ENCODE data around the gene SCCPDH.
"Not testable (repeated sequence)": the region's sequence is repeated elsewhere in the genome, so short reads cannot be mapped to it uniquely, and the experiment has no call there.

Gene SCCPDH, protein sequence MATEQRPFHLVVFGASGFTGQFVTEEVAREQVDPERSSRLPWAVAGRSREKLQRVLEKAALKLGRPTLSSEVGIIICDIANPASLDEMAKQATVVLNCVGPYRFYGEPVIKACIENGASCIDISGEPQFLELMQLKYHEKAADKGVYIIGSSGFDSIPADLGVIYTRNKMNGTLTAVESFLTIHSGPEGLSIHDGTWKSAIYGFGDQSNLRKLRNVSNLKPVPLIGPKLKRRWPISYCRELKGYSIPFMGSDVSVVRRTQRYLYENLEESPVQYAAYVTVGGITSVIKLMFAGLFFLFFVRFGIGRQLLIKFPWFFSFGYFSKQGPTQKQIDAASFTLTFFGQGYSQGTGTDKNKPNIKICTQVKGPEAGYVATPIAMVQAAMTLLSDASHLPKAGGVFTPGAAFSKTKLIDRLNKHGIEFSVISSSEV

DNA sequence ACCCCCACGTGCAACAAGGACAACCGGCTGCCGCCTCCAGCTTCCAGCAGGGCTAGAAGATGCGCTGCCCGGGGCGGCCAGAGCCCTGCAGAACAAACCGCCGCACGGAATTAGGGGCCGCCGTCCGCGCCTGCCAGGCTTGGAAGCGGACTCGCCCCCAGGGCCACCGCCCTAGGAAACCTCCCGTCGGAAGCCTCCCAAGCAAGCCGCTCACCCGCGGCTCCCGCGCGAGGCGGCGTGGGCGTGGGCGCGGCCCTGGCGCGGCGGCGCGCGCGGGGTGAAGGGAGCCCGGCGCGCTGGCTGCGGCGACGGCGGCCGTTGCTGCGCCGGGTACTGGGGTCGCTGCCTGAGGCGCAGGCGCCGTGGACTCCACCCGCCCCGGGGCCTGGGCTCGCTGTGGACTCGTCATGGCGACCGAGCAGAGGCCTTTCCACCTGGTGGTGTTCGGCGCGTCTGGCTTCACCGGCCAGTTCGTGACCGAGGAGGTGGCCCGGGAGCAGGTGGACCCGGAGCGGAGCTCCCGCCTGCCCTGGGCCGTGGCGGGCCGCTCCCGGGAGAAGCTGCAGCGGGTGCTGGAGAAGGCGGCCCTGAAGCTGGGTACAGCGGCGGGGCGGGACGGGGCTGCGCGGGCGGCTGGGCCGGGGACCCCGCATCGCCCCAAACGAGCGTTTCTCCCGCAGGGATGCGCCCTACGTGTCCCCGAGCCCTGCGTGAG, at the start of gene SCCPDH:
Gene SCCPDH, plus strand, starts transcription at position 394 of the 715 bp plus-strand sequence. Its CDS starts 14 bp downstream, at position 408.
- no peak for FAIRE-seq

DNA sequence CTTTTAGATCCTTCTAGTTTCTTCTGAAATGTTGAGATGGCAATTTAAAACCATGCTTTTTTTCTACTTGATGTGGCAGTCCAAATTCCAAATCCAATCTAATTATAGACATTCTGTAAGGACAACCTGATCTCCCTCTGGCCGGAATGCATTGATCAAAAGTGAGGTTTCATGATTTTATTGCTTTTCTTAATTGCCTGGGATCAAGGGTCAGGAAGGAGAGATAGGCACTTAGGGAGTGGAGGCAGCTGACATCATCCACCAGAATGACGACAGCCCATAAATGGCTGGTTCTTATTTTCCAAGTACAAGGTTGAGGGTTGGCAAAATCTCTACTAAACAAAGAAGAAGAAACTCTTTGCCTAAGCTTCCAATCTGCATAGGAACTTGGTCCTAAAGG, 46.4 kb upstream of the SCCPDH start:
- FAIRE-seq, result no peak

DNA sequence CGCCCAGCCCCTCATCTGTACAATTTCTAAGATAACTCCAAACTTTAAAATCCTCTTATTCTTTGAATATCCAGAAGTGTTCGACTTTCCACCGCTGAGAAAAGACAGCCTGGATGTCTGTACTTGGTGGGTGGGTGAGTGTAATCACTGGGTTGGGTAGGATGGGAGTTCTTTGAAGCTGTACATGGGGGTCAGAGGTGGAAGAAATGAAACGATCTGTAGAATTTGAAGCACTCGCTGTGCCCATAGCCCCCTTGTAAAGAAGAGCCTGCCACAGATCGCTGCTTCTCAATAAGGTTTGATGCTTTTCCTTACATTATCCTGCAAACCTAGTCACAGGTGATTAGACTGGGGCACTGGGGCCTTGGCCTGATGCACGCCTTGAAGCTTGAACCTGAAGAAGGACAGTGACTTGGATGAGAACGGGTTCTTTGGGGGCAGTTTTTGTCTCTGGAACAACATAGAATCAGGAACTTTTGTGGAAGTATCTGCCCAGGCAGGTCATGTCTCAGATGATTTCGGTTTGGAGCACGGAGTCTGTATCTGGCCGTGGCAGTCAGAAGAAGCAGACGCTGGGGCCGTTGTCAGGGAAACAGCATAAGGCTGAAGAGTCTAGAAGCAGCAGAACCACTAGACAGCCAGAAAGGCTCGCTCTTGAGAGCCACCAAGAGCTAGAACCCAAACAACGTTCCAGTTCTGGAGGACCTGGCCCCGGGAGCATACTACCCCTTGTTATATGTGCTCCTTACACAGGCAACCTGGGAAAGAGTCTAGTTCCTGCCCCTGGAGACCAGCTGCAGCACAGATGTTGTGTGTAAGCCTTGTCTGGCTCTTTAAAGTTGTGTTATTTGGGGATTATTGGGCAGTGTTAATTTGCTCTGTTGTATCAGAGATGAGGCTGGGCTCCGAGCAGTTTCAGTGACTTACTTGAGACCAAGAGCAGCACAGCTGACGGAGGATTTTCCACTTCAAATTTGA, 45.1 kb upstream of the SCCPDH start:
- no peak for FAIRE-seq

DNA sequence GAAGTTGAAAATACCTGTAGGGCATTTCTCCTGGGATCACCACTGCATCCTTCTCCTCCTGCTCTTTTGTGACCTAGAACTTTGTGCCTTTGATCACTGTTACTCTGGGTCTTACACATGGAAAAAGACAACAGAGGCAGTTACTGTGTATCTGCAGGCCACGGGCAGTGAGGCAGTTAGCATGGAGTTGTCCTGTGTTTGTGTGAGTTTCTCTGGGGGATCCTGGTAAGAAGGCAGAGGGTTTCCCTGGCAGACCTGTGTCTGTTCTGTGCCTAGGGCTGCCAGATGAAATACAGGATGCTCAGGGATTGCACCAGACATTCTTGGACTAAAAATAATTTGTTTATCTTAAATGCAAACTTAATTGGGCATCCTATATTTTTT, 44.4 kb upstream of the SCCPDH start:
- FAIRE-seq, result no peak

DNA sequence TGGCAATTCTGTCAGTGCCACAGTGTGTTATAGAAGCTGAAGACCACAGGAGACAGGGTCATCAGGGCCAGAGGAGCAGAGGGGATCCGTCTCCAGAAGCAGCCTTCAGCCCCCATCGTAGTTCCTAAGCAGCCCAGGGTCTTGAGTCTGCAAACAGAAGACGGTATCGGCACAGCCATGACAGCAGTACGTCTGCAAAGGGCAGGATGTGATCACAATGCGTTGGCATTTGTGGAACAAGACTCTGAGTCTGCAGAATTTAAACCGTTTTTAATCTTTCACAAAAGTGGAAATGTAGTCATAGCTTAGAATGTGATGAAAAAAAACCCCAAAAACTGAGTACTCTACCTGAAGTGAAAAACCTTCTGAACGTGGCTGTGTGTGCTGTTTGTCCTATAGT, 44.0 kb upstream of the SCCPDH start:
- no peak for FAIRE-seq

DNA sequence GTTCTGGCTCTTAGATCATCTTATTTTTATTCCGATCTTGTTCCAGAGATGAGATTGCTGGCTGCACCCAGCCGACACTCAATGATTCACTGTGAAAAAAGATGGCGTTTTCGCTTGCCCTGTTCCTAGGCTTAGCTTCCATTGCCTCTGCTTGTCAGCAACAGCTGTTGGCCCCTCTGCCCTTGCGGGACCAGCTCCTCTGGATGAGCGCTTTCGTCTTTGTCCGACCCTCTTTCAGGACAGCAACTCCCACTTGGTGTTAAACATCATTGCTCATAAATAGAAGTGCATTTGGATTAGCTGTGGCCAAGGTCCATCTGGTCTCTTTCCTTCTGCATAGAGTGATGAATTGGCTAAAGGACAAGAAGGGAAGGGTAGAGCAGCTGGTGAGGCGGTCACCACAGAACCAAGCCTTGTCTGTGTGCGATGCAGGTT, 43.5 kb upstream of the SCCPDH start:
- FAIRE-seq, result no peak

DNA sequence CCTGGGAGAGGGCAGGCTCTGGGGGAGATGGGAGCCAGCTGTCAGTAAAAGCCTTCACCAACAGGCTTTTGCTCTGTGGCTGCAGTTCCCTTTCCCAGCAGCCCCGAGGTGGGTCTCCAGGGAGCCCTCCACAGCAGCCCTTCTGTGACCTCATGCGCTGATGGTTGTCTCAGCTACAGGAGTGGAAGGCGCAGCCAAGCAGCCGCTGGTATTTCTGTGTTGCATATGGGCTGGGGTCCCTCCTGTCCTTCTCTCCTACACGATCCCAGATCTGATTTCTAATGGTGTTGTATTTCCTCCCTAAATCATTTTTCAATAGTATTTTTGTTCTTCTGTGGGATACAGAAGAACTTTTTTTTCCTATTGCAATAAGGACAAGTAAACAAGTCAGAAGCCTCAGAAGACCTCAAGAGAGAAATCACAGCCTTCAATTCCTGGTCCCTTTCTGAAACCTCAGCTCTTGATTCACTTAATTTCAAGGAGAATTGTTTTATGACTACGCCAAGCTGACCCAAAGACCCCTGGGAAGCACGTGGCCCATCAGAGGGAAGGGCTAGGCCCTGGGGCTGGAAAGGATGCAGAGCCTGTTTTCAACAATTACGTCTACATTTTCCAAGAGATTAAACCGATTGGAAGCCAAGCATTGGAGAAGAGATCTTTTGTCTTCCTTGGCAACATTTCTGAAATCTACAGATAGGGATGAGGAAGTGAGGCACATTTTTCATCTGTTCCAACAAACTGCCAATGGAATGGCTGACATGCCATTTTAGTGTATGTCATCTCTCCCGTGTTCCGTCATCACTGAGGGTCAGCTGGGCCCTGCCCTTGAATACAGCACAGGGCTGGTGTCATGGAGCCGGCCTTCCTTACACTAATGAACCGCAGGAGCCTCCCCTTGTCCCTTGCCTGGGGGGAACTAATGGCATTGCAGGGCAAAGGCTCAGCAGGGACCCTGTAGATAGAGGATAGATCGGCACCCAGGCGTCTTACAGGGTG, 42.0 kb upstream of the SCCPDH start:
- FAIRE-seq, result no peak

DNA sequence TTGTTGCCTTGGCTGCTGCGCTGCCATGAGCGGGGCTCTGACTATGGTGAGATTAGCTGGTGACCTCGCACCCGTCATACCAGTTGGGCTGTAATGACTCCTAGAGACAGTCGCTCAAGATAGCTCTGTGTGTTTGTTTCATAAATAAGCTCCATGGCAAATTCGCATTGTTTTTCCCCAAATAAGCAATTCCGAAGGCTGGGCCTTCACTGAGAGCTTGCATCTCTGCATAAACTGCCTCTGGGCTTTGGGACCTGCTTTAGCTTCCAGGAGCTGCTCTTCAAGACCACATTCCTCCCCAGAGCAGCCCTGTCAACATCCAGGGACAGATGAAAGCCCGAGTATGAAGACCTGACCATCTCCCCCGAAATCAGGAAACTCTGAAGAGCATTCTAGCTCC, 40.7 kb upstream of the SCCPDH start:
- FAIRE-seq, result no peak

DNA sequence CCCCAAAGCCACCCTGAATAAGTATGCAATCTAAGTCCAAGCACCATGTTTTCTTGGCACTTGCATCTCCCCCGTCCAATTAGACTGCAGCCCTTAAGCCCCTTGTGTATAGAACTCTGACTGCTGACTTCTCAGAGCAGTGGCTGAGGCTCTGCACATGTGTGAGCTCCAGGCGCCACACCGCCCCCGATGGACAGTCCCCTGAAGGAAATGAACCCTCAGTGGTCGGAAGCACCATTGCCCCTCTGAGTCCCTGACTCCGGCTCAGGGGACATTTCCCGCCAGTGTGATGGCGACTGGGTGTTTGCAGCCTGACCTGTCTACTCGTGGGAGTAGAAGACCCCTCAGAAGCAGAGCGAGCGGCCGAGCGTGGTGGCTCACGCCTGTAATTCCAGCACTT, 37.2 kb upstream of the SCCPDH start:
- no peak for FAIRE-seq

DNA sequence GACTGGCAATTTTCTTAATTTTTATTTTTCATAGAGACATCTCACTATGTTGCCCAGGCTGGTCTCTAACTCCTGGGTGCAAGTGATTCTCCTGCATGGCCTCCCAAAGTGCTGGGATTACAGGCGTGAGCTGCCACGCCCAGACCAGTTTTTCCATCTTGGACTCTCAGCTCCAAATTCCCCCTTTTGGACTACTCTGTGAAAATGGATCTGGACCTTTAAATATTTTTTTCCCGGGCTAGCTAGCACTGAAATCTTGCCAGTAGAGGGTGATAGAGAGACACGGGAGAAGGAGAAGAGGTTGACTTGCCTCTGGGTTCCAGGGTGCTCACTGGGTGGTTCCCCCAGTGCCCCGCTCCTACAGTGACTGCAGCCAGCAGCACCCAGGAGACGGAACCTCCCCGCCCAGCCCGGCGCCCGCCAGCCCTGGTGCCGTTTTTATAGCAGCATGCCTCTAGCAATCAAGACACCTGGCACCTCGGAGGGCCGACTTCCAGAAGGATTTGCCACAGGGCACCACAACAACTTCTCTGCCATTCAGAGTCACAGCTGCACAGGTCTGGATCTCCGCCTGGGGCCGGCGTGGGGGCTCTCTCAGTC, 34.7 kb upstream of the SCCPDH start:
- no peak for FAIRE-seq

DNA sequence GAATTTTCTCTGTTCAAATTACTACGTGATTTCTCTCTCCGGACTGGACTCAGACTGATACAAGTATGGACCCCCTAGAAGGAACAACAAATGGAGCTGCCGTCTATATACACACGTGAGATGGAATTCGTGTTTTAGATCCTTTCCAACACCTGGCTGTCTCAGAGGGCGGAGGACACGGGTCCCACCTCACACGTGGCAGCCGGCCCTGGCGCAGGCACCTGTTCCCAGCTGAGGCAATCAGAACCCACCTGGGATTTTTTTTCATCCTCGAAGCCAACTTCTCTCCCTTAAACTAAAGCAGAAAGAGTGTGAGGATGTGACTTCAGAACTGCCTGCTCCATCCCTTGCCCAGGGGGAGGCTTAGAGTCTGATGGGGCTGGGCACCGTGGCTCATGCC, 34.1 kb upstream of the SCCPDH start:
- no peak for FAIRE-seq

DNA sequence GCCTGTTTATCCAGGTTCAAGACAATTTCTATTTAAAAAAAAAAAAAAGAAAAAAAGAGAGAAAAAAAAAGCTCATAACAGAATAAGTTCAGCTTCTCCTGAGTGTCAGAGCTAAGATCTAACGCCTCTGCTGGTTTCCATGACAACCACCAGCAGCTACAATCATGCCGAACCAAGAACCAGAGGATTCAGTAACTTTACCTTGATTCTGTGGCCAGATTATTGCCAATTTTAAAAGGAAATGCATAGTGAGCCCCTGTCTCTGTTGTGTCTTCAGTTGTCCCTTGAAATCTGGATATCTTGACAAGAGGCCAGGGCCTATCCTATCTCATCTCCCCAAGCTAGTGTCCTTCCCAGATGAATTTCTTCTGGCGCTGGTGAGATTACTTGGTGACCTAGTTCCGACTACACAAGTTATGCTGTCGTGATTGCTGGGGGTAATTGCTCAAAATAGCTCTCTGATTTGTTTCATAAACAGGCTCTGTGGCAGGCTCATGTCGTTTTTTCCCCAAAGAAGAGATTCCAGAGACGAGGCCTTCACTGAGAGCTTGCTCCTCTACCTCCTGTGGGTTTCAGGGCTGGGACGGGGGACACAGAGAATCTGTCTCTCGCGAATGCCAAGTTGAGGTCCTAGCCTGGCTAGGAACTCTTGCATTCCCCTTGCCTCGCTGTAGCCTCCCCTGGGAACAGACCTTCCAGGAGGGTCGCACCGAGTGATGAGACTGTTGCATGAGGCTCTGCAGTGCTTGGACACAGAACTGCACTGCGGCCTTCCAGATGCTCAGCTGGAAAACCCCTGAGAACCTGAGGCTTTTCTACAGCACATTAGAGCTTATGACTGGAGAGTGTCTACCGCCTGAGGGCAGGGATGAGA, 32.4 kb upstream of the SCCPDH start:
- FAIRE-seq, result no peak

DNA sequence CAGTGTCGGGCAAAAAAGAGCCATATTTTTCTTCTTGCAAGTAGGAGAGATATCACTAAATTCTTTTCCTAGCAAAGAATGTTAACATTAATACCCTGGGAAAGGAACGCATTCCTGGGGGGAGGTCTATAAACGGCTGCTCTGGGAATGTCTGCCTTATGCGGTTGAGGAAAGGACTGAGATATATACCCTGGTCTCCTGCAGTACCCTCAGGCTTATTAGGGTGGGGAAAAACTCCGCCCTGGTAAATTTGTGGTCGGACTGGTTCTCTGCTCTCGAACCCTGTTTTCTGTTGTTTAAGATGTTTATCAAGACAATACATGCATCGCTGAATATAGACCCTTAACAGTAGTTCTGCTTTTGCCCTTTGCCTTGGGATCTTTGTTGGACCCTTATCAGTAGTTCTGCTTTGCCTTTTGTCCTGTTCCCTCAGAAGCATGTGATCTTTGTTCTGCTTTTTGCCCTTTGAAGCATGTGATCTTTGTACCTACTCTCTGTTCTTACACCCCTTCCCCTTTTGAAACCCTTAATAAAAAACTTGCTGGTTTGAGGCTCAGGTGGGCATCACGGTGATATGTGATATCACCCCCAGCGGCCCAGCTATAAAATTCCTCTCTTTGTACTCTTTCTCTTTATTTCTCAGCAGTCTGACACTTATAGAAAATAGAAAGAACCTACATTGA, 29.9 kb upstream of the SCCPDH start:
- not testable (repeated sequence) for FAIRE-seq

DNA sequence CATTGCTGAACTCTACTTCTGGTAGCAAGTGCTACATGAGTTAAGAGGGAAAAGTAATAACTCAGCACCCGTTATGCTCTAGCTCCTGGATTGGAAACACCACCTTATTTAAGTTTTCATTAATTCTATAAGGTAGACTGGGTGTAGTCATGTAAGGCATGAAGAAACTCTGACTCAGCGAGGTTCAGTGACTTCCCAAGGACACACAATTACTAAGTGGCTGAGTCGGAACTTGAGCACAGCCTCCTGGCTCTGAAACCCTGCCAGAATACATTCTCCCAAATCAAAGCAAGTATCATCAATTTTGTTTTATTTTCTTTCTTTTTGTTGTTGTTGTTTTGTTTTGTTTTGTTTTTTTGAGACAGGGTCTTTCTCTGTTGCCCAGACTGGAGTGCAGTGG, 29.1 kb upstream of the SCCPDH start:
- FAIRE-seq, result no peak

DNA sequence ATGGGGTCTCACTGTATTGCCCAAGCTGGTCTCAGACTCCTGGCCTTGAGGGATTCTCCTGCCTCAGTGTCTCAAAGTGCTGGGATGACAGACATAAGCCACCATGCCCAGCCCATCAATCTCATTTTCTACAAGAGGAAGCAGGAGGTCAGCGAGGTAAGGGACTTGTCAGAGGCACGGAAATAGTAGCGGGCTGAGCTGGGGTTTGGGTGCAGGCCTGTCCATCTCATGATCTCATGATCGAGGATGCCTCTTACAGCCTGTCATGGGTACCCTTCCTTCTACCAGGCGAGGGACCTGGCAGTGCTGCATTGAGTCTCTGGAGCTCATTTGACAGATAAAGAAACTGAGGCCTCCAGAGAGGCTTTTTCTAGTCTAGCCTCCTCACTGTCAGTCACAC, 28.5 kb upstream of the SCCPDH start:
- no peak for FAIRE-seq

DNA sequence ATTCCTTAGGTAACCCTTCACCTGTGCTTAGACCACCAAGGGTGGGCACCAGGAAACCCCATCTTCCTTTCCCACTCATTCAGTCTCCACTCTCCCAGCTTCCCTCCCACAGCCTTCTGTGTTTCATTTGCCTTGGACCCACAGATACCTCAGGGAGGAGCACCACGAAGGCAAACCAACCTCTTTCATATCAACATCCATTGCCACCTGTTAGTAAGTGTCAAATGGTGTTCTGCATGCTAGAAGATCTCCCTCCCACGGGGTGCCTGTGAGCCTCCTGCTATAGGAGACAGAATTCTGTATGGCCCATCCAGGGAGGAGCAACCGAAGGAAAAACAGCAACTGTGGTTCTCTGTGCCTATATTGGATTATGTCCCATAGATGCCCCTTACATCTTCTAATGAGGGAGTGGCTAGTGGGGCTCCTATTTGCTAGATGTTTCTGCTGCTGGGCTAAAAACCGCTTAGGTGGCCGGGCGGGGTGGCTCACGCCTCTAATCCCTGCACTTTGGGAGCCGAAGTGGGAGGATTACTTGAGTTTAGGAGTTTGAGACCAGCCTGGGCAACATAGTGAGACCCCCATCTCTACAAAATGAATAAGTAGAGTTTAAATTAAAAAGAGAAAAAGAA, 25.6 kb upstream of the SCCPDH start:
- FAIRE-seq, result no peak

DNA sequence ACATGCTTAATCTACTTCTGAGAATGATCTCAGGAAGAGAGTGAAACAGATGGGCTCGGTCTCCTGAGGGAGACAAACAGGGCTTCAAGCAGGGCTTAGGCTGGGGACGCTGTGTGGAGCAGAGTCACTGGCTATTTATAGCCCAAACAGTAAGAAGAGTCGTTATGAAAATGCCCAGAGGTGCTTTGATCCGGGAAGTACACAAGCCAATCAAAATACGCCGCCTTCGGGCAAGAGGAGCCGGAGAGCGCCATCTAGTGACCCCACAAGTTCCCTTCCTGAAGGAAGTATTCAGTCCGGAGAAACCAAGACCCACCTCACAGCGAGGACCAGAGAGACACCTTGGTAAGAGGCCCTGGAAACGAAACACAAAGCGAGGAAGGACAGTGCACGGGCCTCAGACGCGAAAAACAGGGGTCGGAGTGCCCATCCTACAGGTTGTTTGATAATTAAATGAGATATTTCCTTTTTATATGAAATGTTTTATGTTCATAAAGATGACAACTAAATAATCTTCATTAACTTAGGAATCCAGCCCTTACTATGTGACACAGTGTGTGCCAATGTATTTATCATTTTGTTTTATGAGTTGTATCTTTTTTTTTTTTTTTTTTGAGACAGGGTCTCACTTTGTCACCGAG, 25.0 kb upstream of the SCCPDH start:
- FAIRE-seq, result no peak

DNA sequence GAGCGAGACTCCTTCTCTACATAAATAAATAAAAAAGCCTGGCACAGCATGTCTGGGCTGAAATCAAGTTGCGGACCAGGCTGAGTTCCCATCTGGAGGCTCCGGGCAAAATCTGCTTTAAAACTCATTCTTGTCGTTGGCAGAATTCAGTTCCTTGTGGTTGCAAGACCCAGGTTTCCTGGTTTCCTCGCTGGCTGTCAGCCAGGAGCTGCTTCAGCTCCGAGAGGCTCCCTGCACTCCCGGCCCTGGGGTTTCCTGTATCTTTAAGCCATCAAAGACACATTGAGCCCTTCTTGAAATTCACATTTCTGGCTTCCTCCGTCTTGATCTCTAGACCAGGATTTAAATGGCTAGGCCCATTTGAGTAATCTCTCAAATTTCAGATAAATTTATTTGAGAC, 20.6 kb upstream of the SCCPDH start:
- FAIRE-seq, result no peak

DNA sequence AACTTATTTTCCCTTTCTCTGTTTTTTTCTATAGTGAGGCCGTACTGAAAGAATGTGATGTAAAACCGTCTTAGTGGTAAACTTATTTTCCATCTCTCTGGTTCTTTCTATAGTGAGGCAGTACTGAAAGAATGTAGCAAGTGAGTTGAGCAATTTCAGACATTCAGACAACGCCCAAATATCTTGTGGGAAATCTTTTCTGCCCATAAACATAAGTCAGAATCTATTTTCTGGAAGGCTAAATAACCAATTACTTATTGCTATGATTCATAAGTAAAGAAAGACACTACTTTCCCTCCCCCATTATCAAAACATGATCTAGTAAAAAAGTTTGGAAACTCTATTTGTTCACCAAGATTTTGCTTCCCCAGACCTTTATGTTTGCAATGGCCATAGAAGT, 18.8 kb upstream of the SCCPDH start:
- no peak for FAIRE-seq
